CD4-positive, alpha-beta T cell treated with Interferon alpha-2 for 1 hour (primary cell): ENCODE data around the gene CYP4A11.
"Not testable (repeated sequence)": the region's sequence is repeated elsewhere in the genome, so short reads cannot be mapped to it uniquely, and the experiment has no call there.

Experiments
- DNase-seq, 2 donors: peaks; one replicate each; pipeline ENCODE4 v3.0.0-alpha.2; 2020 to 2022

CYP4A11 gene

DNA sequence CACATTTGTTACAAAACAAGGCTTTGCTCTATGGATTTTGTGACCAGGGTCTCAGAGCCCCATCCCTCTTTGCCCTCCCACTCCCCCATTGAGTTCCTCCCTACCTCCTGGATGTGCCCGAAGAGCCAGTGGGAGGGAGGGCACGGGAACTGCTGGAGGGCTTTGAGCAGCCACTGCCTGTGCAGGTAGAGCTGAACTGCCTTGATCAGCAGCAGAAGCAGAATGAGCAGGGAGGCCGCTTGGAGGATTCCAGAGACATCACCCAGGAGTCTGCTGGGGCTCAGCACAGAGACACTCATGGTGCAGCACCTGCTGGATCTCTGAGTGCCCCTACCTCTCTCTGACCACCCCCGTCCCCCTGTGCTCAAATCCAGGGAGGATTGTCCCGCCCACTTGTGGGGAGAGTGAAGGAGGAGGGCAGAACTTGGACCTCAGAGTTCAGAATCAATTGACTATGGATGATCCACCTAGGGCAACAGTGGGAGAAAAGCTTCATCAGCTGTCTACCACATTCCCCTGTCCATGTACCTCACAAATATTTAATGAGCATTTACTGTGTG, at the start of gene CYP4A11:
TSS of gene CYP4A11 (minus strand) at position 342 of the 560 bp plus-strand sequence. CDS start at position 299, 43 bp downstream.
- DNase-seq: no peak

DNA sequence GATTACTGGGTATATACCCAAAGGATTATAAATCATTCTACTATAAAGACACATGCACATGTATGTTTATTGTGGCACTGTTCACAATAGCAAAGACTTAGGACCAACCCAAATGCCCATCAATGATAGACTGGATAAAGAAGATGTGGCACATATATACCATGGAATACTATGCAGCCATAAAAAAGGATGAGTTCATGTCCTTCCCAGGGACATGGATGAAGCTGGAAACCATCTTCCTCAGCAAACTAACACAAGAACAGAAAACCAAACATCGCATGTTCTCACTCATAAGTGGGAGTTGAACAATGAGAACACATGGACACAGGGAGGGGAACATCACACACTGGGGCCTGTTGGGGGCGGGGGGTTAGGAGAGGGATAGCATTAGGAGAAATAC, 49.3 kb upstream of the CYP4A11 start:
- not testable (repeated sequence) for DNase-seq

DNA sequence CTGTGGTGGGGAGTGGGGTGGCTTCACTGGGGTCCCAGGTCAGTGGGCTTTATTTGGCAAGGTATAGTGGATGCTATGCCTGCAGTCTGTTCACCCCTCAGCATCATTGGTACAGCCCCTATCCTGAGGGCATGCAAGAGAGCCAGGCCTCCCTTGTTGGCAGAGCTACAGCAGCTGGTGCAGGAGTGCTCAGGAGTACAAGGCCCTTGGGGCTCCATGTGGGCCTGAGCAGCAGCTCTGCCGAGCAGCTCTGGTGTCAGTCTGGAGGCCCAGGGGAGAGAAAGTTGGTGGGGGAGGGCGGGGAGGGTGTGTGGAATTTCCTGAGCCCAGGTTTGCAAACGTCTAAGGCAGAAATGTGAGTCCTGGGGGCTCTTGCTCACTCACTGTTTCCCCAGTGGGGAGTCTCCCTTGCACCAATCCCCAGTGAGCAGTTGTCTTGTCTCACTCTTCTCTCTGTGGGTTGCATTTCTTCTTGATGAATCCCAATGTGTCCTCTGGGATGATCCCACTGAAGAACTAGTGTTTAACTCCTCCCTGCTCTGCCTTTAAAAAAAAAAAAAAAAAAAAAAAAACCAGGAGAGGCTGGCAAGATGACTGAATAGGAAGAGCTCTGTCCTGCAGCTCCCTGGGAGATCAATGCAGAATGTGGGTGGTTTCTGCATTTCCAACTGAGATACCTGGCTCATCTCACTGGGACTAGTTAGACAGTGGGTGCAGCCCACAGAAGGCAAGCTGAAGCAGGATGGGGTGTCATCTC, 42.7 kb upstream of the CYP4A11 start:
- no peak for DNase-seq

DNA sequence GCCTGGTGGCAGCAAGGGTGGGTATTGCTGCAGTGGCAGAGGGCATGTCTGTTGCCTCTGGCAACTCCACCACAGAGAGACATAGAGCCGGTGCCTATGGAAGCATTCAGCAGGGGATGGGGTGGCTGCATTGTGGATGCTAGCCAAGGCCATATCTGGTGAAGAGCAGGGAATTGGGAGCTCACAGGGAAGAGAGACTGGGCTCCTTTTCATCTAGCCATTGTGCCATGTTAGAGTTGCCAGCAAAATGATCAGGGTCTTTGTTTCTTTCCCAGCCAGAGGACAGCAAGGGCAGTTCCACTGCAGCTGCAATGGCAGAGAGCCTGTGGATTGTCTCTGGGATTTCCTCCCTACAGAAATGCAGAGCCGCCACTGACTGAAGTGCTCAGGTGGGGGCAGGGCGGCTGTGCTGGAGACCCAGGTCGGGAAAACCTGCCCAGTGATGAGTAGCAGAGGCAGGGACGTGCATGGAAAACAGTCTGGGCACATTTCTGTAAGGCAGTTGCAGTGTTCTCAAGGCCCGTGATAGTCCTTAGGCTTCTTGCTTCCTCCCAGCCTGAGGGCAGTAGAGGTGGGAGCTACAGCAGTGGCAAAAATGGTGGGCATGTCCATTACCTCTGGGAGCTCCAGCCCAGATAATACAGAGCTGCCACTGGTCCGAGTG, 42.0 kb upstream of the CYP4A11 start:
- no peak for DNase-seq

DNA sequence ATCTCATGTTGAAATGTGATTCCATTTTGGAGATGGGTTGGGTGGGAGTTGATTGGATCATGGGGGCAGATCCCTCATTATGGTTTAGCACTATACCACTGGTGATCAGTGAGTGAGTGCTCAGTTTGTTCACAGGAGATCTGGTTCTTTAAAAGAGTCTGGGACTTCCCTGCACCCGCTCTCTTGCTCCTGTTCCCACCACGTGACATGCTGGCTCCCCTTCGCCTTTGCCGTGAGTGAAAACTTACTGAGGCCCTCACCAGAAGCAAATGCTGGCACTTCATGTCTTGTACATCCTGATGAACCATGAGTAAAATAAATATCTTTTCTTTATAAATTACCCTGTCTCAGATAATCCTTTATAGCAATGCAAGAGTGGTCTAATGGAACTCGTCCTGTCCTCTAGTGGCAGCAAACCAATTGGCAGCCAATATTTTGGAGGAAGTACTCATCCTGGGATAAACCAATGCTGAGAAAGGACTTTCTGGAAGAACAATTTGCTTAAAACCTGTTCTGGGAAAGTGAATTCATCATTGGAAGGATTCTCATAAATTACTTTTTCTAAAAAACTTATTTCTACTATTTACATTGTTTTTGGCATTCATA, 27.8 kb upstream of the CYP4A11 start:
- DNase-seq: no peak

GRCh38 chr1:46962272-46962671, 21.0 kb upstream of the CYP4A11 start:
- not testable (repeated sequence) for DNase-seq

DNA sequence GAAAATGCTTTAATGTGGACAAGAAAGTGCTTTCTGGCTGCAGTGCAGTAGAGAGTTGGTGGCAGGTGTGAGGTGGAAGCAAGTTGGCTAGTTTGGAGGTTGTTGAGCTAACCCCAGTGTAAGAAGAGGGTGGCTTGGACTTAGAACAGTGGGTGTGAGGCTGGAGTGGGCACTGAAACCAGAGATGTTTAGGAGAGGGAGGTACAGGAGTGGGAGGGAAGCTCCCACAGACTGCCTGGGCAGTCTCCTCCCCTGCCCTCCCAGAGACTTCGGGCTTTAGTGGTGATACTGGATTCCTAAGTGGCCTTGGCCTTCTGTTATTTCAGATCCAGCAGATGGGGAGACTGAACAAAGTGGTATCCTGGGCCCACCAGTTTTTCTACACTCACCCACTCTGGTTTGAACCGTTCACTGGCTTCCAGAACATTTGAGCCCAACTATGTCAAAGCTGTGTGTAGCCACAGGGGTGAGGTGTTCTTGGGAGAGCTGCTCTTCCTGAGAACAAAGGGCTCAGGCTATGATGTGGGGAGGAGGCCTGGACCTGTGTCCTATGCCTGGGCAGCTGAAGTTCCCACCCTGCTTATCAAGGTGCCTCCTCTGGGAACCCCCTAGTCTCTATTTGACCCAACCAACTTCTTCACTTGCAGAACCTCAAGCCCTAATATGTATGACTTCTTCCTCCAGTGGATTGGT, 19.9 kb upstream of the CYP4A11 start:
- no peak for DNase-seq

DNA sequence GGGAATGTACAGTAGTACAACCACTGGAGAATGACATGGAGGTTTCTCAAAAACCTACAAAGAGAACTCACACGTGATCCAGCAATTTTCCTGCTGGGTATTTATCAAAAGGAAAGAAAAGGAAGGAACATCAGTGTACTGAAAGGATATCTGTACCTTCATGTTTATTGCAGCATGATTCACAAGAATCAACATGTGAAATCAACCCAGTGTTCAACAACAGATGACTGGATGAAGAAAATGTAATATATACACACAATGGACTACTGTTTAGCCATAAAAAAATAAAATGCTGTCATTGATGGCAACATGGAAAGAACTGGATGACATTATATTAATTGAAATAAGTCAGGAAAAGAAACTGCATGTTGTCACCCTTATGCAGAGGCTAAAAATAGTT, 19.0 kb upstream of the CYP4A11 start:
- DNase-seq: no peak

- DNase-seq: not testable (repeated sequence)
Measured at GRCh38 chr1:46955116-46955515, 13.8 kb upstream of the CYP4A11 start.

GRCh38 chr1:46953847-46954246, 12.6 kb upstream of the CYP4A11 start:
- DNase-seq: not testable (repeated sequence)

DNA sequence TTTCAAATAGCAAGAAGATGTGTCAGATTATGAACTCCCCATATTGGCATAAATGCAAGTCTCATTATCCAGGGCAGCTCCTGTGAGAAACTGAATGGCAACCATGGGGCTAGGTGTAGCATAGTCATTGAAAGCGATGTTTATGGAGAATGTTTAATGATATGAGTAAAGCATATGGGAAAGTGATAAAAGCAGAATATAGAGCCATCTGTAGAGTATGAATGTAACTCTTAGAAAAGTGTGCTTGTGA, 8.1 kb upstream of the CYP4A11 start:
- DNase-seq: not testable (repeated sequence)

GRCh38 chr1:46948629-46949416, 7.5 kb upstream of the CYP4A11 start:
- no peak for DNase-seq

- not testable (repeated sequence) for DNase-seq
Measured at GRCh38 chr1:46947706-46948105, 6.4 kb upstream of the CYP4A11 start.

GRCh38 chr1:46942086-46942485, 810 bp upstream of the CYP4A11 start:
- DNase-seq: no peak

DNA sequence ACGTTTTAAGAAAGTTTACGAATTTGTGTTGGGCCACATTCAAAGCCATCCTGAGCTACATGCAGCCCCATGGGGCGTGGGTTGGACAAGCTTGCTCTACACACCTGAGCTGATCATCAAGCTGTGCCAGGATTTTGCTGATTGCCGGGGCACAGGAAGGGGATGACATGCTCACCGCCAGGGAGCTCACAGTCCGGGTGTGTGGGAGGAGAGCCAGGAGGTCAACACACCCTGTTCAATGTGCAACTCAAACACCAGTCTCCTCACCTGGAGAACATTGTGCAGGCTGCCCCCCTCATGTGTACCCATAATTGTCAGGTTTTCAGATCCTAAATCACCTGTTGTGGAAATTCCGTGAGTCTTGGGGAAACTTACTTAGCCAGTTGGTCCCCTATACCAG, 969 bp downstream of the CYP4A11 start:
- DNase-seq: no peak

- DNase-seq: no peak
Measured at GRCh38 chr1:46937270-46937669, 4.0 kb downstream of the CYP4A11 start.

DNA sequence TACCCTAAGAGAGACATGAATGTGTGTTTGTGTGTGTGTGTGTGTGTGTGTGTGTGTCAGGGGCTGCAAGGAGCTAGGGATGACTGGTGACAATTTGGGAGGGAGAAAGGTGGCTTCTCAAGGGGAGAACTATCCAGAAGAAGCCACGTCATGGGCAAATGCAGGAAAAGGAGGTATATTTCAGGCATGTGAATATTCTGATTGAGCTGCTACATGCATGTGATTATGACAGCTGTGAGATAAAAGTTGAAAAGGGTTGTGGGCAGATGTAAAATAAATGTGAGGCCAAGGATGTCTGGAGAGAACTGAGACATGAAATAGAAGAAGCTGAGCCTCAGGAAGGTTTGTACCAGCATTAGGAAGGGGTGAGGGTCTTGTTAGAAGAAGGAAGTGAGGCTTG, 4.5 kb downstream of the CYP4A11 start:
- DNase-seq: no peak

GRCh38 chr1:46934852-46935251, 6.4 kb downstream of the CYP4A11 start:
- not testable (repeated sequence) for DNase-seq

- not testable (repeated sequence) for DNase-seq
Measured at GRCh38 chr1:46932020-46932419, 9.3 kb downstream of the CYP4A11 start.

GRCh38 chr1:46931151-46931550, 10.1 kb downstream of the CYP4A11 start:
- no peak for DNase-seq

GRCh38 chr1:46927249-46927835, 13.9 kb downstream of the CYP4A11 start:
- no peak for DNase-seq

- DNase-seq: no peak
Measured at GRCh38 chr1:46910790-46911189, 30.5 kb downstream of the CYP4A11 start.
